ENCODE data around the gene LRRC59.

DNA sequence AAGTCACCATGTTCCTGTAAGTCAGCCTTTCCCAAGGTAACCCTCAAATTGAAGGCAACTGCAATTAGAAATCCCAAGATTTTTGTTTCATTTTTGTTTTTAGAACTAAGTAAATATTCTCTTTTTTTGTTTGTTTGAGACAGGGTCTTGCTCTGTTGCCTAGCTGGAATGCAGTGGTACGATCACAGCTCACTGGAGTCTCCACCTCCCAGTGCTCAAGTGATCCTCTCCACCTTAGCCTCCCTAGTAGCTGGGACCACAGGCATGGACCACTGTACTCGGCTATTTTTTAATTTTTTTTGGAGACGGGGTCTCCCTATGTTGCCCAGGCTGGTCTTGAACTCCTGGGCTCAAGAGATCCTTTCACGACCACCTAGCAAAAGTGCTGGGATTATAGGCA, 10.6 kb upstream of the LRRC59 start:
- TF ChIP-seq, protein P1, sequence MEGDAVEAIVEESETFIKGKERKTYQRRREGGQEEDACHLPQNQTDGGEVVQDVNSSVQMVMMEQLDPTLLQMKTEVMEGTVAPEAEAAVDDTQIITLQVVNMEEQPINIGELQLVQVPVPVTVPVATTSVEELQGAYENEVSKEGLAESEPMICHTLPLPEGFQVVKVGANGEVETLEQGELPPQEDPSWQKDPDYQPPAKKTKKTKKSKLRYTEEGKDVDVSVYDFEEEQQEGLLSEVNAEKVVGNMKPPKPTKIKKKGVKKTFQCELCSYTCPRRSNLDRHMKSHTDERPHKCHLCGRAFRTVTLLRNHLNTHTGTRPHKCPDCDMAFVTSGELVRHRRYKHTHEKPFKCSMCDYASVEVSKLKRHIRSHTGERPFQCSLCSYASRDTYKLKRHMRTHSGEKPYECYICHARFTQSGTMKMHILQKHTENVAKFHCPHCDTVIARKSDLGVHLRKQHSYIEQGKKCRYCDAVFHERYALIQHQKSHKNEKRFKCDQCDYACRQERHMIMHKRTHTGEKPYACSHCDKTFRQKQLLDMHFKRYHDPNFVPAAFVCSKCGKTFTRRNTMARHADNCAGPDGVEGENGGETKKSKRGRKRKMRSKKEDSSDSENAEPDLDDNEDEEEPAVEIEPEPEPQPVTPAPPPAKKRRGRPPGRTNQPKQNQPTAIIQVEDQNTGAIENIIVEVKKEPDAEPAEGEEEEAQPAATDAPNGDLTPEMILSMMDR (IDR thresholded peaks at IDR 0.05) = no peak
- TF ChIP-seq POLR2A (IDR thresholded peaks at IDR 0.05) = no peak

All from transverse colon (tissue), 3 donors.